HG03442 (cell line): ENCODE measurements around the gene ATP6V1B1.

Experiments used
- ATAC-seq: cut with Tn5 transposase; IDR thresholded peaks from one replicate; pipeline ENCODE4 v1.9.1; 2021; ENCODE audit warnings: mild to moderate bottlenecking, moderate library complexity; ENCODE audit not compliant: unreplicated experiment

ATP6V1B1 gene

DNA sequence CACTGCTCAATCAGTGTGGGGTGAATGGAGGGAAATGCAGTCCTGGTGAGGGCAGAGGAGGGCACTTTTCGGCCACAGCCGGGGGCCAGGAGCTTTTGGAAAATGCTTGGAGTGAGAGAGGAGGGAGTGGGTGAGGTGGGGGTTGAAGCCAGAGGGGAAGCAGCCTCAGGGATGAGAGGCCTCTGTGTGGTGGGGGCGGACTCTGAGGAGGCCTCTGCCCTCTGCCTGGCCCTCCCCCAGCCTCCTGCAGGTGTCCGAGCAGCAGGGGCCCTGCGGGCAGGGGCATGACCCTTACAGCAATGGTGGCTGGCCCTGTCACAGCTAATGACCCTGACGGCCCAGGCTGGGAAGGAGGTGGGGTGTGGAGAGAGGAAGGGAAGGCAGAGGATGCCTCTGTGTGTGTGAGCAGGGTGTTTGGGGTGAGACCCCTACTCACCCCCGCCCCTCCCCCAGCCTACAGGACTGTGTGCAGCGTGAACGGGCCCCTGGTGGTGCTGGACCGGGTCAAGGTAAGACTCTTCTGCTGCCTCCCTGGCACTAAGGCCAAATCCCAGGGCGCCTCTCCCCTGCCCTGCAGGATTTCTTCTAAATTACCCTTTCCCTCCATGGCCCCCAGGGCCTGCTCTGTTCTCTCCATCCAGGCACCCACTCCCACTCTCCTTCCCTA, 7.6 kb downstream of the ATP6V1B1 start:
- ATAC-seq = no peak

DNA sequence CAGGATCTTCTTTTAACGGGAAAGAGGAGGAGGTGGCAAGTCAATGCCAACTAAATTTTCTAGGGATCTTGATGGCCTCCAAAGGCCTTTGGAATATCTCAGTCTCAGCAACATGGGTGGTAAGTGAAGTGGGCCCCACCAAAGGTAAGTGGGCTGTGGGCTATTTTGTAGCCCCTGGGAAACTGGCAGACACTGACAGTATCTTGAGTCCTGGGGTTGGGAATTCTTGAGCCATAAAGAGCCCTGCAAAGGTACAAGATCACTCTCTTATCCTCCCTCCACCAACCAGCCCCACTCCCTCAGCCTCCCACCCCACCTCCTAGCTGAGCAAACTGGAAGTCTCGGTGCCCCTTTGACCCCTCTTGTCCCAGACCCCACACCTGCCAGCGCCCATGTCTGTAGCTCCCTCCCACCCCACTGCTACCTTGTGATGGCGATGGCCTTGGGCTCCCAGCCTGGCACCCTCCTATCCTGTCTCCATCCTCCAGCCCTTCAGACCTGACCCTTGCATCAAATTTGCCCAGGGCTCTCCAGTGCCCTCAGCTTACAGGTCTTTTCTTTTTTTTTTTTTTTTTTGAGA, 8.5 kb downstream of the ATP6V1B1 start:
- no peak for ATAC-seq

DNA sequence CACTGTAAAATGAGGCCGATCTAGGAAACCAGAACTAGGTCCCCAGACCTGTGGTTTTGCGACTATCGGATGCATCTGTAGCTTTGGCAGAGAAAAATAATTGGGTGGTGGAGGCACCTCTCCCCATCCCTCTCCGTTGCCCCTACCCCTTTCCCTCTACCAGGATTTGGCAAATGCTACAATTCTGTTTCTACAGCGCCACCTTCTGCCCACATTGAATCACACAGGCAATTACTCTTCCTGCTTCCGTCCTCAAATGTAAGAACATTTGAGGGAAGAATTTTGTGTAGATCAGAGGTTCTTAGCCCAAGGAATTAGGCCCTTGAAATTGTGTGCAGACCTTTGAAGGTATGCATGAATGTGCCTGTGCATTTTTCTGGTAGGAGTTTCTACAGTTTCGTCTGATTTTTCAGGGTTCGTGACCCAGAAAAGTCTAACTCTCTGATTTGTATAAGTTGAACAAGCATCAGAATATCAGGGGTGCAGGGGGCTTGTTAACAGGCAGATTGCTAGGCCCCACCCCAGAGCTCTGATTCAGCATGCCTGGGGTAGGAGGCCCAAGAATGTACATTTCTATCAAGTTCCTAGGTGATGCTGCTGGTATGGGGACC, 11.2 kb downstream of the ATP6V1B1 start:
- ATAC-seq = no peak

DNA sequence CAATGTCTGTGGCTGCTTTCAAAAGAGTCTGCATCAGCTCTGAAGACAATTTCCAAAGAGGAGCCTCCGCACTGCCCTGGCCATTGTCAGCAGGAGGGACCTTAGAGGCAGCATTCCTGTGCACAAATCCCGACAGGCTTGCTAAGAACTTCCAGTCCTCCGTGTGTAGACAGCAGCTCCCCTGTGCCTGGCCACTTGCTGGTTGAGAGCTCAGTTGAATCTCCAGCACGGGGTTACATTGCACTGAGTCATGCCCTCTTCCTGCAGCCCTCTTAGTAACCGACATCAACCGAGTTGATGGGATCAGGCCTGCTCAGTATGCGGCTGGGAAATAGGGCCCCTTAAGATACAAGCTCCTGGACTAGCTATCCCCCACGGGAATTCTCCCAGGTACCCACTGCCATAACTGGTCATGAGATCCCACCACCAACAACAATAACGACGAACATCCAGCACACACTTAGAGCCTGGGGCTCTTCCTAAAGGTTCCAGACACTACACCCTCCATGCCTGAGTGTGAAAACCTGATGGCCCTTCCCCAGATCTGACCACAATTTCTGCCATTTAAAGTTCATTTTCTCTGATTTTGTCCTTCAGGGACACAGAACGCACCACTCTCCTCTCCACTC, 12.0 kb downstream of the ATP6V1B1 start:
- ATAC-seq = no peak

DNA sequence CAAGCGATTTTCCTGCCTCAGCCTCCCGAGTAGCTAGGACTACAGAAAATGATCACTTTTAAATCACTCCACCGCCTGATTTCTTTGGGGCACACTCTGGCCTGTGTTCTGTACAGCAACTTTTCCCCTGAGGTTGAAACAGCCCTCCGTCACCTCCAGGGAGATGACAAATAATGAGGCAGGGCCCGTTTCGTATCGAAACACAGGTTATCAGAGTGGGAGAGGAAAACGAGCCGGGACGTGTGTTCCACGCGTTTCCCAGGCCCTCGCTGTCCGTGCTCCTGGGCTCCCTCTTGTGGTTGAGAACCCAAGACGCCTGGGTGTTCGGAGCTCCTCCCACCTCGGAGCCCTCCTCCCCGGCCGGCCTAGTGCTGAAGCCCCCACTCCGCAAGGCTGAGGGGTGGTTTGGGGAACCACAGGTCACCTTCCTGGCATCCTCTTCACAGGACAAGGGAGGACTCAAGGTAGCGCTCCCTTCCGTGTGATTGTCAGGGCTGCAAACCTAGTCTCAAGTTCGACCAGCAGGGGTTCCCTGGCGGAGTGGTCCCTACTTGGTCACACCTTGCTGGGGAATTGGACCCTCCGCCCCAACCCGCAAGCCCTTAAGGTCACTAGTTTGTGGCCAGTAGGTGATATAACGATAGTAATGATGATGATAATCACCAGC, 12.8 kb downstream of the ATP6V1B1 start:
- ATAC-seq = no peak

DNA sequence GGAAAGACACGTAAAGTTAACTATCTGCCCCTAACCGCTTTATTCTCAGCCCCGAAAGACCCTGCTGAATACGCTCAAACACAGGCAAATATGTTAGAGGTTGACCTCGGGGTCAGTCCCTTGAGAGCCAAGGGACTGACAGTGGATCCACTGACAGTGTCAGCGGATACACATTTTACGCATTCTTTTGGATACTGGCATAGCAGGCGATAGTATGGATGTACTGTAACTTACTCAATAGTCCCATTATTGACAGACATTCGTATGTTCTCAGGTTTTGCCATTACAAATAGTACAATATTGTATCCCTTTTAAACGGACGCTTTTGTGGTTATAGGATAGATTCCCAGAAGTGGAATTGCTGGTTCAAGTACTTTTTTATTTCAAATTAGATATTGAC, 13.4 kb downstream of the ATP6V1B1 start:
- ATAC-seq = no peak

DNA sequence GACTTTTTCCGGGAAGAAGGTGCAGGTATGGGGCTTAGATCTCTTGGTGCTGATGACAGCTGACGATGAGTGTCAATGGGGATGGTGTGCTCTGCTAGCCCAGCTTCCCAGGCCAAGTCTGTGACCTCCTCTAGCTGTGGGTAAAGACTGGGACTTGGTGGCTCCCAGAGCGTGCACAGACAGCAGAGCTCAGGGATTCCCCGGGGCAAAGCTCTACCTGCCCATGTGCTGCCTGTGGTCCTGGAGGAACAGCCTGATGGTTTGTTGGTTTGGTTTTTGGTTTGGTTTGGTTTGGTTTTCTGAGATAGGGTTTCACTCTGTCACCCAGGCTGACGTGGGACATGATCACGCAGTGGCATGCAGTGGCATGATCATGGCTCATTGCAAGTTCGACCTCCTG, 19.2 kb downstream of the ATP6V1B1 start:
- no peak for ATAC-seq

DNA sequence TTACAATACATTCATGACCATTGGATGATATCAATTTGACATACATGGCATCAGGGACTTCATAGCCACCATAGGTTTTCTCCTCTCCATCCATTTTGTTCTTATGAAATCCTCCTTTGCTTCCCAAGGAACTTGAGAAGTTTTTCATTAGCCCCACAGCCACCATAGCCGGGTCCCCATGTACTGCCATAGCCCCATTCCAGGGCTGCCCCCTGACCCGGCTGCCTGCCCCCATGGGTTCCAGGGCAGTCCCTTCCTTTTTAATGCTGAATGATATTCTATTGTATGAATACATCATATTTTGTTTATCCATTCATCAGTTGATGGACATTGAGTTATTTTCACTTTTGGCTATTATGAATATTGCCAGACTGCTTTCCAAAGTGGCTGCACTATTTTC, 20.4 kb downstream of the ATP6V1B1 start:
- ATAC-seq = no peak

DNA sequence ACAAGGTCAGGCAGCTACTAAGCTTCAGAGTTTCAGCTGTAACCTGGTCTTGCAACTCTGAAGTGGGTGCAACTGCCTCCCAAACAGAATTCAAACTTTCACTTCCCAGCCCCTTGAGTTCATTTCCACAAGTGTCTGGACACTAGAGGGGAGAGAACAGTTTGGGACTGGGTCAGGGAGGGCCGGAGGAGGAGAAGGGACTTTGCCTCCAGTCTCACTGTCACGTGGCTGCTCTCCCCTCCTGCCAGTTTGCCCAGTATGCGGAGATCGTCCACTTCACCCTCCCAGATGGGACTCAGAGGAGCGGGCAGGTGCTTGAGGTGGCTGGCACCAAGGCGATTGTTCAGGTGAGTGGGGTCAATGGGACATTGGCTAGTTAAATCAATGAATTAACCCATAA, 22.1 kb downstream of the ATP6V1B1 start:
- no peak for ATAC-seq

DNA sequence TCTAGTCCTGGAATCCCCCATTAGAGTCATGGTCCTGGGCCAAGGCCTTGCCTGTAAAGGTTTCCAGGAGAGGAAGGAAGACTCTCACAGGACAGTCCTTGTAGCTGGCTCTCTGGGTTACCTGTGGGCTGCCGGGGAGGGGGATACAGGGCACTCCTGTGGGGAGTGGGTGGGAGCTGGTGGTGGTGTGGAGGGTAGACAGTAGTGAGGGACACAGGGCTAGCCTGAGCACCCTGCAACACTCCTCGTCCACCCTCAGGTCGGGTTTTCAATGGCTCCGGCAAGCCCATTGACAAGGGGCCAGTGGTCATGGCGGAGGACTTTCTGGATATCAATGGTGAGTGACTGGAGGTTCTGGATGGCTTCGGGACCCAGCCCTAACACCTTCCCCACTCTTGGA, 23.1 kb downstream of the ATP6V1B1 start:
- no peak for ATAC-seq

DNA sequence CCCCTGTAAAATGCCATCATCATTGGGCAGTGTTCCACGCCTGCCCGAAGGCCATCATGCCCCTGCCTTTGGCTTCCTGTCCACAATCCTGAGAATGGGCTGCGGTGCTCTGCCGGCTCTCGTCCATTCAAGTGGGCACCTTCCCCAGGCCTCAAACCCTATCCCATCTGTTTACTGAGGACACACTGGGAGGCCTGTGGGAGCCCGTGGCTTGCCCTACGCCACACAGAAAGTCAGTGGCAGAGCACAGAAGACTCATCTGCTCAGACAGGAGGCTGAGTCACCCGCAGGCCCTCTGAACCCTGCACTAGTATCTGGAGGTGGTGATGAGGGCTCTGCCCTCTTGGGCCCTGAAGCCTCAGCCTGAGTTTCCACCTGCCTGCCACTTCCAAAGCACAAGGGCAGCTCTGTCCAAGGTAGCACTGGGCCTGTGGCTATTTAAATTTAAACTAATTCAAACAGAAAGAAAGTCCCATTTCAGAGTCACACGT, 23.6 kb downstream of the ATP6V1B1 start:
- ATAC-seq = no peak

DNA sequence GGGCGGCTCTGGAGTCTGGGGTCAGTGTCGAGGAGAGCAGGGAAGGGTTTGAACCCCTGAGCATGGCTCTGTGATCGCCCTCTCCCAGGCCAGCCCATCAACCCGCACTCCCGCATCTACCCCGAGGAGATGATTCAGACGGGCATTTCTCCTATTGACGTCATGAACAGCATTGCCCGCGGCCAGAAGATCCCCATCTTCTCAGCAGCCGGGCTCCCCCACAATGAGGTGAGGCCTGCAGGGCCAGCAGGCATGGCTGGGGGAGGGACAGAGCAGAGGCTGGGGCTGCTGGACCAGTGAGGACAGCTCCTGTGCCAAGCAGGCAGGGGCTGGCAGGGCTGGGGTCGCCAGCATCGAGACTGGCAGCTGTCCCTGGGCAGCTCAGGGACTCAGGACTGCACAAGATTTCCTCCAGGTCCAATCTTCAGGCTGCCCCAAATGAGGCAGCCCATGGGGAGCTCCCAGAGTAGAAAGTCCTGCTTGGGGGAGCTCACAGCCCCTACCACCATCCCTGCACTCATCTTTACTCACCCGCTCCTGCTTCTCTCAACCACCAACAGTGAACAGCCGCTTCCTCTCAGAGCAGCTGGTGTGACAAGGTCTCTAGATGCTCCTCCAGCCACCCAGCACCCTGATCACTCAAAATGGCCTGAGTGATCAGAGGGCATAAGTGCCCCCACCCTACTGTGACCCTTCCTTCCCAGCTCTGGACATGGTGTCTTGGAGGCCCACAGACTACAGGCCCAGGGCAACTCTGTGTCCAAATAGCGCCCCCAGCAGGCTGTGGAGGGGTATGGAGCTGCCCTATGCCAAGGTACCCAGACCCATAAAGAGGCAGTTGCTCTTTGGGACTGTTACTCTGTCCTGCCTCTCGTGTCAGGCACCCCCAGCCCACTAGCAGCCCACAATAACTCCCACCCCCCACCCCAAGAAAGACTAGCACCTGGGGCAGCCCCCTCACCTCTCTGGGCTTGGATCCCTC, 24.4 kb downstream of the ATP6V1B1 start:
- no peak for ATAC-seq

DNA sequence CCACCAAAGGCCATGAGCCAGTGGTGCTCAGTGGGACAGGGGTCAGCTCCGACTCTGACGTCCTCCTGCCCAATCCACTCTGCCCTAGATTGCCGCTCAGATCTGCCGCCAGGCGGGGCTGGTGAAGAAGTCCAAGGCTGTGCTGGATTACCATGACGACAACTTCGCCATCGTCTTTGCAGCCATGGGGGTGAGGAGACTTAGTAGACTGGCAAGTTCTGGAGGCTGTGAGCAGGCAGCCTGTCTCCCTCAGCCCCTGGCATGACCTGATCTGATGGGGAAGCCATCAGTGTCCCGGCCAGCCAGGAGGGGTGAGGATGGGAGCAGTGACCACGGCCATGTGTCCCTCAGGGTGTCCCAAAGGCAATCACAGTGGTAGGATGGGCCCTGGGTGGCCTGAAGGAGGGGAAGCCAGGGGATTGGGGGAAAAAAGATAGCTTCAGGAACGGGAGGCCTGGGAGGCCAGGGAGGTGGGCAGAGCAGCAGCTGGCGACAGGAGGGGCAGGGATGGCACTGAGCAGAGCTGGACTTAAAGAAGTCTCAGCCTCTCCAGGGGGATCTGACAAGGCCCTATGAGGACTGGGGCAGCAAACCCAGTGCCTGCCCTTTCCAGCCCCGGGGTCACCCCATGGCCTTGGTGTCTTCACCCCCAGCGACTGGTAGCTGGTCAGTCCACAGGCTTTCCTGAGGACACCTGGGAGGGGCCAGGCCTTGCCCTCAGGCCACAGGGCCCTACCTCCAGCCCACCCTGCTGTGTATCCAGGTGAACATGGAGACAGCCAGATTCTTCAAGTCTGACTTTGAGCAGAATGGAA, 25.3 kb downstream of the ATP6V1B1 start:
- no peak for ATAC-seq

DNA sequence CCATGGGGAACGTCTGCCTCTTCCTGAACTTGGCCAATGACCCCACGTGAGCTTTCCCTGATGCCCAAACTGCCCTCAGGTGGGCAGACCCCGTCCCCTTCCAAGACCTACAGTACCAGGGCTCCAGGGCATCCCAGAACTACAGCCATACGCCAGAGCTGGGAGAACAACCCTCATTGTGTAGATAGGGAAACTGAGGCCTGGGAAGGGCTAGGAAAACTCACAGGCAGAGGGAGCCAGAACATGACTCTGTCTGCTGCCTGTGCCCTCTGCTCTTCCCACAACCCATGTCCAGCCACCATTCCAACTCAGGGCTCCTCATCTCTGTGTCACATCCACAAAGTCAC, 25.9 kb downstream of the ATP6V1B1 start:
- ATAC-seq = no peak

DNA sequence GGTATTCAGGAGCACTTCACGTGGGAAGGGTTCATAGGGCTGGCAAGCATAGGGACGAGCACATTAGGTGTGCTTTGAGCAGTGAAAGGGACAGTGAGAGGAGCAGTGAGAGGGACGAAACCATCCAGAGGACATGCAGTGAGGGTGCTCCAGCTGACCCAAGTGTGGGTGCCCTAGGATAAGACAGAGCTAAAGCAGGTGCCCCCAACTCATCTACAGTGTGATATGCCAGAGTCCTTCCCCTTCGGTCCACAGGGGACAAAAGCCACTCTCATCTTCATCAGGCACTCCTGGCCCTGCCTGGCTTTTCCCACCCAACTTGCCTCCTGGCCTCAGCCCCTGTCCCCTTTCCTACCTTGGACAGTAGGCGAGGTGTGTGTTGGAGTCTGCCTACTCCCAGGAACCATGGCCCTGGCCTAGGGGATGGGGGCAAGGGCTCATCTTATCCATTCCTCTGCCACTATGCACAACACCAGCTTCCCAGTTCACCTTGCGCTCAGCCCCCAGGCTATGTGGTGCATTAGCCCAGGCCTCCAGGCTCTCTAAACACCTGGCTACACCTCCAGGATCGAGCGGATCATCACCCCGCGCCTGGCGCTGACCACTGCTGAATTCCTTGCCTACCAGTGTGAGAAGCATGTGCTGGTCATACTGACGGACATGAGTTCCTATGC, 26.6 kb downstream of the ATP6V1B1 start:
- no peak for ATAC-seq

DNA sequence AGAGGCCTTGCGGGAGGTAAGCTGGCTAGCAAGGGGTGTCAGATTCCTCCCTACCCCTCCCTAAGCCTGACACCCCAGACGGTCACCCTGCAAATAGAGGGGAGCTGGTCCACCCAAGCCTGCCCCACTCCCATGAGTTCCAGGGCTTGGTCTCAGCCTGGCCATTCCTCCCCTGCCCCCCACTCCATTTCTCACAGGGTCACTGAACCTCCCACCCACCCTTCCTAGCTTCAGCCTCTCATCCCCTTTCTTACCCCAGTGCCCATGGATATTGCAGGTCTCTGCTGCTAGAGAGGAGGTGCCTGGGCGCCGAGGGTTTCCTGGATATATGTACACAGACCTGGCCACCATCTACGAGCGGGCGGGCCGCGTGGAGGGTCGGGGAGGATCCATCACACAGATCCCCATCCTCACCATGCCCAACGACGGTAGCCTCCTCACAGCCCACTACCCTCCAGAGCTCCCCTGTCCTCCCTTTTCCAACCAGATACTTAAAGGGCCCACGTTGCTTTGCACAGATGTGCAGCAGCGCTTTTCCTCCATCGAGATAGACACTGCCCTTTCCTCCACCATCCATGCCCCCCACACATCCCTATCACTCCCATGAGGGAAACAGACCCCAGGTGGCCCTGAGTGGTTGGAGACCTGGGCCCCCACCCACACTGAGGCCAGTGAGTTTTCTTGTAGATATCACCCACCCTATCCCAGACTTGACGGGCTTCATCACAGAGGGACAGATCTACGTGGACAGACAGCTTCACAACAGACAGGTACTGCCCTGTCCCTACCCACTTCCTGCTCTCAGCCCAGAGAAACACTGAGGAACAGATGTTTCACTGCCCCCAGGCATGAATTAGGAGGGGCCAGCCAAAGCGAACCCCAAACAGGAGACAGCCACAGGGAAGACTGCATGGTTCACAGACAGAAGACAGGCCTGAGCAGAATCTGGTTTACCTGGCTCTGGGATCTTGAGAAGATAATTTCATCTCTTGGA, 27.5 kb downstream of the ATP6V1B1 start:
- no peak for ATAC-seq

DNA sequence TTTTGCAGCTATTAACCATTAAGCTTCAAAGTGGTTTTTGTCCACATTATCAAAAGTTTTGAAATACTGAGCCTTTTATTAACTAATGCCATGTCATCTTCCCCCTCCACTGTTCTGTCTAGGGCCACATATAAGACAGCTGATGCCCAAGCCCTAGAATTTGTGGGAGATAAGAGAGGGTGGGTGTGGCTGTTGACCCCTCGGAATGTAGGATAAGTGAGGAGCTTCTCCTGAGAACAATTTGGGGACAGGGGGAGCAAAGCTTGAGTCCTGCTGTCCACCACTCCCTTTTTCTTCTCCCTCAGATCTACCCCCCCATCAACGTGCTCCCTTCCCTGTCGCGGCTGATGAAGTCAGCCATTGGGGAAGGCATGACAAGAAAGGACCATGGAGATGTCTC, 28.4 kb downstream of the ATP6V1B1 start:
- no peak for ATAC-seq
